Kidney (tissue), 14 donors: ENCODE measurements around the gene RFPL3. TPM values are rescaled to one million over a fixed set of nuclear protein-coding genes. Genes with fewer than 3 reads are reported as not detected.

Experiments
- DNase-seq, 5 donors: peaks; one replicate each; pipeline ENCODE4 v3.0.0-alpha.2; 2013 to 2020
- FAIRE-seq: peaks from 2 replicates; lab custom pipeline; 2012; peaks lifted over from hg19 to GRCh38; lab: Jason Lieb, UNC
- H3K27ac ChIP-seq, 2 donors: one replicate each; pipeline ENCODE4 v1.7.0; 2013; ENCODE audit warnings: low read depth in 2 of 2, low read length in 2 of 2, inconsistent platforms in 1 of 2
- H3K27me3 ChIP-seq: one replicate; pipeline ENCODE4 v1.7.1; 2013; ENCODE audit warnings: low read length, inconsistent platforms; ENCODE audit not compliant: control insufficient read depth, insufficient read depth
- H3K36me3 ChIP-seq, 3 donors: one replicate each; pipeline versions ENCODE4 v1.7.0 to v1.7.1; 2013; ENCODE audit warnings: low read length in 3 of 3, control low read depth in 1 of 3, inconsistent platforms in 1 of 3; ENCODE audit not compliant: insufficient read depth in 3 of 3, control insufficient read depth in 2 of 3
- H3K4me1 ChIP-seq, 3 donors: one replicate each; pipeline versions ENCODE4 v1.7.0 to v1.7.1; 2013; ENCODE audit warnings: low read length in 3 of 3, inconsistent platforms in 1 of 3, low read depth in 1 of 3; ENCODE audit not compliant: control insufficient read depth in 2 of 3, insufficient read depth in 2 of 3
- H3K4me3 ChIP-seq, 3 donors: one replicate each; pipeline versions ENCODE4 v1.7.0 to v1.8.1; 2013; ENCODE audit warnings: low read length in 3 of 3, control low read depth in 1 of 3, inconsistent platforms in 1 of 3
- H3K9ac ChIP-seq, 3 donors: one replicate each; pipeline versions ENCODE4 v1.7.0 to v1.7.1; 2013; ENCODE audit warnings: low read length in 3 of 3, control low read depth in 1 of 3, inconsistent platforms in 1 of 3
- H3K9me3 ChIP-seq, 3 donors: one replicate each; pipeline versions ENCODE4 v1.7.0 to v1.7.1; 2013; ENCODE audit warnings: low read length in 3 of 3, control low read depth in 1 of 3, inconsistent platforms in 1 of 3; ENCODE audit not compliant: control insufficient read depth in 2 of 3, insufficient read depth in 1 of 3
- intact Hi-C: fragments of 100-400 bp; cut with DNase I; formaldehyde crosslinking; loops from one replicate; pipeline ENCODE4 v1.11.1; 2022
- polyA plus RNA-seq: library from polyadenylated mRNA; stranded (reverse); fragments of 350-450 nt; fragmentation: Illumina TruSeq; extraction: RNeasy Lipid Tissue Mini Kit (QIAGEN cat#74804); gene quantifications from one replicate; pipeline ENCODE4 v1.2.3, GENCODE V29; 2014; ENCODE audit warnings: low read depth, low replicate concordance; ENCODE audit not compliant: insufficient read depth
- total RNA-seq: library from RNA; stranded (reverse); fragmentation: NEBNext Ultra II Directional; extraction: Animal tissue kit (Norgen Biotek cat#: 25700); gene quantifications from one replicate; pipeline ENCODE4 v1.2.1, GENCODE V29; 2021
- TF ChIP-seq, protein P1 (sequence below): IDR thresholded peaks from 3 replicates; pipeline ENCODE4 v1.5.1; 2012; ENCODE audit warnings: mild to moderate bottlenecking, moderate library complexity, borderline replicate concordance; ENCODE audit not compliant: insufficient read depth; ENCODE audit errors: extremely low read depth
- donor health status: control.
- donor health status: control.
- donor health status: control.
- donor health status: control.
- donor health status: control.
- donor health status: DM: yes; HTN: yes; CAD: no.
- donor health status: Normal renal cell carcinoma (clear cell type).

RFPL3 gene
- total and polyA plus RNA-seq, 2 donors from 2014 or later: not detected

DNA sequence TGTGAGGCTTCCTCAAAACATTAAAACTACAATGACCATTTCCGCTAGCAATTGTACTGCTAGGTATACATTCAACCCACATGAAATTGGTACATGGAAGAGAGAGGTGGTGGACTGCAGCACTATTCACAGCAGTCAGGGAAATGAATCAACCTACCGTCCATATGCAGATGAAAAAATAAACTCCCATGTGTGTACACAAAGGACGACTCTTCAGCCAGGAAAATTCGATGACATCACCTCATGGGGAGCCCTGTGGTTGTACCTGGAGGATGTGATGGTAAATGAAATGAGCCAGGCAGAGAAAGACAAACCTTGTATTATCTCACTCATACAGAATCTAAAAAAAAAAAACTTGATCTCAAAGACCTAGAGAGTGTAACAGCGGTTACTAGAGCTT lies 23.3 kb downstream of the RFPL3 start:
- no peak for FAIRE-seq
- intact Hi-C loops: no loop called here

GRCh38 chr22:32385681-32386080 lies 28.0 kb downstream of the RFPL3 start:
- Histone ChIP-seq H3K27me3 (no peaks in the 10 kb centered on the region), H3K4me1 (no peaks in the 10 kb centered on the region), H3K4me3 (no peak overlapping the region), H3K27ac (no peak overlapping the region), H3K9ac (no peak overlapping the region), H3K36me3 (peaks cover 4 to 16% (median 16%) of the 10 kb centered on the region in 3 donors), H3K9me3 (no peaks in the 10 kb centered on the region)
- TF ChIP-seq, protein P1, sequence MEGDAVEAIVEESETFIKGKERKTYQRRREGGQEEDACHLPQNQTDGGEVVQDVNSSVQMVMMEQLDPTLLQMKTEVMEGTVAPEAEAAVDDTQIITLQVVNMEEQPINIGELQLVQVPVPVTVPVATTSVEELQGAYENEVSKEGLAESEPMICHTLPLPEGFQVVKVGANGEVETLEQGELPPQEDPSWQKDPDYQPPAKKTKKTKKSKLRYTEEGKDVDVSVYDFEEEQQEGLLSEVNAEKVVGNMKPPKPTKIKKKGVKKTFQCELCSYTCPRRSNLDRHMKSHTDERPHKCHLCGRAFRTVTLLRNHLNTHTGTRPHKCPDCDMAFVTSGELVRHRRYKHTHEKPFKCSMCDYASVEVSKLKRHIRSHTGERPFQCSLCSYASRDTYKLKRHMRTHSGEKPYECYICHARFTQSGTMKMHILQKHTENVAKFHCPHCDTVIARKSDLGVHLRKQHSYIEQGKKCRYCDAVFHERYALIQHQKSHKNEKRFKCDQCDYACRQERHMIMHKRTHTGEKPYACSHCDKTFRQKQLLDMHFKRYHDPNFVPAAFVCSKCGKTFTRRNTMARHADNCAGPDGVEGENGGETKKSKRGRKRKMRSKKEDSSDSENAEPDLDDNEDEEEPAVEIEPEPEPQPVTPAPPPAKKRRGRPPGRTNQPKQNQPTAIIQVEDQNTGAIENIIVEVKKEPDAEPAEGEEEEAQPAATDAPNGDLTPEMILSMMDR: no peak
- FAIRE-seq (no peak), DNase-seq (no peak)
- intact Hi-C loops: no loop called here

More for the DNA sequence above, 23.3 kb downstream of the RFPL3 start:
- Histone ChIP-seq H3K4me1 (no peaks in the 10 kb centered on the region), H3K27ac (no peak overlapping the region), H3K27me3 (no peaks in the 10 kb centered on the region), H3K4me3 (no peak overlapping the region), H3K9me3 (no peaks in the 10 kb centered on the region), H3K36me3 (no peaks in the 10 kb centered on the region), H3K9ac (no peak overlapping the region)
- TF ChIP-seq, protein P1: no peak
- no peak for DNase-seq

DNA sequence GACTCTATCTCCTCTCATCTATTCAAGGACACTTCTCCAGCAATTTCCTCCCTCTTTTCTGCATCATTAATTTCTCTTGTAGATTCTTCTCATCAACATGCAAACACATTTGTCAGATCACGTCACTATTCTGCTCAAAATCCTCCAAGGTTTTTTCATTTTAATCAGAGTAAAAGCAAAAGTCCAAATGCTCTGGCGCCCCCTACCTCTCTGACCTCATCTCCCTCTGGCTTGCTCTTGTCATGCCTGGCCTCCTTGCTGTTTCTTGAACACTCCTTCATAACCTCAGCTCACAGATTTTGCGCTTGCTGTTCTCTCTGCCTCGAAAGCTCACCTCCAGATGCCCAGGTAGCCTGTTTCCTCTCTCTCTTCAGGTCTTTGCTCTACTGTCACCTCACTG lies 32.0 kb downstream of the RFPL3 start:
- Histone ChIP-seq H3K4me3 (no peak overlapping the region), H3K4me1 (no peaks in the 10 kb centered on the region), H3K27me3 (no peaks in the 10 kb centered on the region), H3K36me3 (peaks cover 15 to 43% (median 28%) of the 10 kb centered on the region in 3 donors), H3K27ac (no peak overlapping the region), H3K9ac (no peak overlapping the region), H3K9me3 (no peaks in the 10 kb centered on the region)
- TF ChIP-seq, protein P1: peak; percentile 21
- no peak for FAIRE-seq
- DNase-seq: peak in 4 of 5 donors; percentile 44 to 58 (median 52)
- intact Hi-C loops: no loop called here

DNA sequence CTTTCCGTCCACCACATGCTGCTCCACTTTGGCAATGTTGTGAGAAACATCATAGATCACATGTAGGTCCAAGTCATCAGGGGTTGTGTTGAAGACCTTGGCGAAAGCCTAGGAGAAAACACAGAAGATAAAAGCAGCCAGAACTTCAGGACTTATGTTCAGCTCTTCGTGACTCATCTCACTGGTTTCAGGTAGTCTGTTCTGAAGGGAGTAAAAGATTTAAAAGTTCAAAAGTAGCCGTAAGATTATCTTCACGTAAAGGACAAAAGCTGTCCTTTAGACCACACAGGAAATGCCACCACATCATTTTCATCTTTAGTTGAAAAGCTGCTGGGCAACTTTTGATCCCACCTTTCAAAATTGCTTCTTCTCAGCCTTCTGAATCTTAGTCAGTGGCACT lies 37.4 kb downstream of the RFPL3 start:
- Histone ChIP-seq H3K4me1 (no peaks in the 10 kb centered on the region), H3K27ac (no peak overlapping the region), H3K9ac (no peak overlapping the region), H3K4me3 (no peak overlapping the region), H3K9me3 (no peaks in the 10 kb centered on the region), H3K27me3 (no peaks in the 10 kb centered on the region), H3K36me3 (peaks cover 18 to 64% (median 49%) of the 10 kb centered on the region in 3 donors)
- DNase-seq (no peak), FAIRE-seq (no peak)
- intact Hi-C loops: no loop called here
- TF ChIP-seq, protein P1: no peak
